B cell (primary cell): Measurements from ENCODE around the gene RECK.

Experiments
- EZH2 ChIP-seq: IDR thresholded peaks from 2 replicates; pipeline ENCODE4 v1.6.1; 2012; ENCODE audit warnings: borderline replicate concordance, low read depth, mild to moderate bottlenecking, moderate library complexity, low read length; ENCODE audit not compliant: insufficient read depth, poor library complexity, severe bottlenecking
- TF ChIP-seq, protein P1 (sequence below): fragments of 200-600 bp; IDR thresholded peaks from one replicate; pipeline ENCODE4 v1.8.0; 2022; ENCODE audit warnings: antibody characterized with exemption, mild to moderate bottlenecking

DNA sequence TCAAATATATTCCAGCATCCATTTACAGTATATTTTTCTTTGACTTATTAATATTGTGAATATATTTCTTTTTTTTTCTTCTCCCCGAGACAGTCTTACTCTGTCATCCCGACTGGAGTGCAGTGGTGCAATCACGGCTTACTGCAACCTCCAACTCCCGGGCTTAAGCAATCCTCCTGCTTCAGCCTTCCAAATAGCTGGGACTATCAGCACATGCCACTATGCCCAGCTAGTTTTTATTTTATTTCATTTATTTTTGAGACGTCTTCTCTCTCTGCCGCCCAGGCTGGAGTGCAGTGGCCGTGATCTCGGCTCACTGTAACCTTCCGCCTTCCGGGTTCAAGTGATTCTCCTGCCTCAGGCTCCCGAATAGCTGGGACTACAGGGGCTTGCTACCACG lies 92.4 kb downstream of the RECK start:
- TF ChIP-seq, protein P1, sequence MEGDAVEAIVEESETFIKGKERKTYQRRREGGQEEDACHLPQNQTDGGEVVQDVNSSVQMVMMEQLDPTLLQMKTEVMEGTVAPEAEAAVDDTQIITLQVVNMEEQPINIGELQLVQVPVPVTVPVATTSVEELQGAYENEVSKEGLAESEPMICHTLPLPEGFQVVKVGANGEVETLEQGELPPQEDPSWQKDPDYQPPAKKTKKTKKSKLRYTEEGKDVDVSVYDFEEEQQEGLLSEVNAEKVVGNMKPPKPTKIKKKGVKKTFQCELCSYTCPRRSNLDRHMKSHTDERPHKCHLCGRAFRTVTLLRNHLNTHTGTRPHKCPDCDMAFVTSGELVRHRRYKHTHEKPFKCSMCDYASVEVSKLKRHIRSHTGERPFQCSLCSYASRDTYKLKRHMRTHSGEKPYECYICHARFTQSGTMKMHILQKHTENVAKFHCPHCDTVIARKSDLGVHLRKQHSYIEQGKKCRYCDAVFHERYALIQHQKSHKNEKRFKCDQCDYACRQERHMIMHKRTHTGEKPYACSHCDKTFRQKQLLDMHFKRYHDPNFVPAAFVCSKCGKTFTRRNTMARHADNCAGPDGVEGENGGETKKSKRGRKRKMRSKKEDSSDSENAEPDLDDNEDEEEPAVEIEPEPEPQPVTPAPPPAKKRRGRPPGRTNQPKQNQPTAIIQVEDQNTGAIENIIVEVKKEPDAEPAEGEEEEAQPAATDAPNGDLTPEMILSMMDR: no peak
- no peak for TF ChIP-seq EZH2
